PFSK-1 (cell line): ENCODE measurements around the gene PAQR3.

Source experiments
- POLR2AphosphoS5 ChIP-seq: IDR thresholded peaks from 2 replicates; pipeline ENCODE4 v1.6.1; 2012; ENCODE audit warnings: low read depth, mild to moderate bottlenecking, control low read depth, low read length, moderate library complexity
- TAF1 ChIP-seq: IDR thresholded peaks from 2 replicates; pipeline ENCODE4 v1.6.1; 2012; ENCODE audit warnings: low read length, control low read depth, borderline replicate concordance; ENCODE audit not compliant: insufficient read depth
- TF ChIP-seq, protein P1 (sequence below), 2 experiments: IDR thresholded peaks; 2 replicates each; pipeline versions ENCODE4 v1.6.1 to v1.8.0; 2011 to 2012; ENCODE audit warnings: low read depth in 2 of 2, low read length in 2 of 2, control low read depth in 1 of 2, inconsistent platforms in 1 of 2, mild to moderate bottlenecking in 1 of 2, moderate library complexity in 1 of 2; ENCODE audit not compliant: insufficient read depth in 1 of 2

DNA sequence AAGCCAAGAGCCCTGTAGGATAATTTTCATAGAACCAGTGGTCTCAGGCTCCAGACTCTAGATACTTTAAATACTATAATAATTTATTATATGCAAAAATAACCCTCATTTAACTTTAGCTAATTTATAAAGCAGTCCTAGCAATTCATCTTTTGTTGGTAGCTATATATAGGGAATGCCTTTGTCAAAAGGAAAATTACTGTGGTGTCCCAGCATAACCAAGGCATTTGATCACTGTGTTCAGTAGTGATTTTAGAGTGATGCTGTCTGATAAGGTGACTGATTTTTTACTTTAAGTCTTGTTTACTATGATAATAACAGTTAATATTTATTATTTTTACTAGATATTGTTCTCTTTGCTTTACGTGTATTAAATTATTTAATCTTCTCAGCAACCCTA is 61.2 kb downstream of the PAQR3 start:
- TF ChIP-seq POLR2AphosphoS5 (no peak), TAF1 (no peak)
- TF ChIP-seq, protein P1, sequence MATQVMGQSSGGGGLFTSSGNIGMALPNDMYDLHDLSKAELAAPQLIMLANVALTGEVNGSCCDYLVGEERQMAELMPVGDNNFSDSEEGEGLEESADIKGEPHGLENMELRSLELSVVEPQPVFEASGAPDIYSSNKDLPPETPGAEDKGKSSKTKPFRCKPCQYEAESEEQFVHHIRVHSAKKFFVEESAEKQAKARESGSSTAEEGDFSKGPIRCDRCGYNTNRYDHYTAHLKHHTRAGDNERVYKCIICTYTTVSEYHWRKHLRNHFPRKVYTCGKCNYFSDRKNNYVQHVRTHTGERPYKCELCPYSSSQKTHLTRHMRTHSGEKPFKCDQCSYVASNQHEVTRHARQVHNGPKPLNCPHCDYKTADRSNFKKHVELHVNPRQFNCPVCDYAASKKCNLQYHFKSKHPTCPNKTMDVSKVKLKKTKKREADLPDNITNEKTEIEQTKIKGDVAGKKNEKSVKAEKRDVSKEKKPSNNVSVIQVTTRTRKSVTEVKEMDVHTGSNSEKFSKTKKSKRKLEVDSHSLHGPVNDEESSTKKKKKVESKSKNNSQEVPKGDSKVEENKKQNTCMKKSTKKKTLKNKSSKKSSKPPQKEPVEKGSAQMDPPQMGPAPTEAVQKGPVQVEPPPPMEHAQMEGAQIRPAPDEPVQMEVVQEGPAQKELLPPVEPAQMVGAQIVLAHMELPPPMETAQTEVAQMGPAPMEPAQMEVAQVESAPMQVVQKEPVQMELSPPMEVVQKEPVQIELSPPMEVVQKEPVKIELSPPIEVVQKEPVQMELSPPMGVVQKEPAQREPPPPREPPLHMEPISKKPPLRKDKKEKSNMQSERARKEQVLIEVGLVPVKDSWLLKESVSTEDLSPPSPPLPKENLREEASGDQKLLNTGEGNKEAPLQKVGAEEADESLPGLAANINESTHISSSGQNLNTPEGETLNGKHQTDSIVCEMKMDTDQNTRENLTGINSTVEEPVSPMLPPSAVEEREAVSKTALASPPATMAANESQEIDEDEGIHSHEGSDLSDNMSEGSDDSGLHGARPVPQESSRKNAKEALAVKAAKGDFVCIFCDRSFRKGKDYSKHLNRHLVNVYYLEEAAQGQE (IDR thresholded peaks at IDR 0.05; ENCODE audit: insufficient read depth in 1 of 2, low read depth in 2 of 2, low read length in 2 of 2) = no peak
